22Rv1 (cell line): ENCODE measurements around the gene PILRB.
"Not testable (repeated sequence)": the region's sequence is repeated elsewhere in the genome, so short reads cannot be mapped to it uniquely, and the experiment has no call there.

Experiments
- H3K27ac ChIP-seq: fragments of 450-650 bp; 2 replicates; pipeline ENCODE4 v1.5.1; 2017
- CTCF ChIP-seq: fragments of 450-650 bp; IDR thresholded peaks from 2 replicates; pipeline ENCODE4 v1.5.1; 2017; ENCODE audit warnings: mild to moderate bottlenecking
- ZFX ChIP-seq: fragments of 450-650 bp; IDR thresholded peaks from 2 replicates; pipeline ENCODE4 v1.6.1; 2017; ENCODE audit warnings: antibody characterized with exemption, borderline replicate concordance

Gene PILRB

GRCh38 chr7:100371561-100372171 is 13.7 kb downstream of the PILRB start:
- H3K27ac ChIP-seq, result 0 out of 2 replicates have a peak overlapping the region, but pooled peaks have one; percentile 3
- TF ChIP-seq CTCF (no peak), ZFX (no peak)

- TF ChIP-seq ZFX, result no peak
- TF ChIP-seq CTCF, result no peak
- no peak overlapping the region for H3K27ac ChIP-seq
These were observed 14.3 kb downstream of the PILRB start for GRCh38 chr7:100372256-100372655.

- TF ChIP-seq CTCF (no peak), ZFX (no peak)
These were observed 14.8 kb downstream of the PILRB start for GRCh38 chr7:100372694-100373093.

GRCh38 chr7:100373261-100373831 is 15.4 kb downstream of the PILRB start, which contains the start of gene PILRA:
Gene PILRA, plus strand, starts transcription at chr7:100373487. Its CDS starts 170 bp downstream, at chr7:100373657.
- no peak within 1 kb of the TSS for H3K27ac ChIP-seq

More at GRCh38 chr7:100372694-100373093, 14.8 kb downstream of the PILRB start:
- H3K27ac ChIP-seq, result no peak overlapping the region

GRCh38 chr7:100373870-100374598 is 16.1 kb downstream of the PILRB start:
- H3K27ac ChIP-seq, result not testable (repeated sequence)
- TF ChIP-seq CTCF, result peak; percentile 23; the same call in 1 of the 2 replicates

More at GRCh38 chr7:100373261-100373831, 15.4 kb downstream of the PILRB start, which contains the start of gene PILRA:
- no peak for TF ChIP-seq CTCF
- TF ChIP-seq ZFX, result no peak

GRCh38 chr7:100374601-100375000 is 16.7 kb downstream of the PILRB start:
- TF ChIP-seq CTCF (no peak), ZFX (no peak)
- H3K27ac ChIP-seq, result no peak overlapping the region

- no peak overlapping the region for H3K27ac ChIP-seq
- TF ChIP-seq CTCF (no peak), ZFX (no peak)
These were observed 18.1 kb downstream of the PILRB start for GRCh38 chr7:100376066-100376465.
